ENCODE results near the gene IQCM. TPM values are rescaled to one million over a fixed set of nuclear protein-coding genes. Genes with fewer than 3 reads are reported as not detected.

Gene IQCM
- total RNA-seq, 1 donor from 2014 or later: not detected

- Mint-ChIP-seq H3K9me3 (peaks cover 2% of the 10 kb centered on the region), H3K27ac (no peak overlapping the region), H3K36me3 (ENCODE audit: low read depth) (no peaks in the 10 kb centered on the region), H3K4me3 (no peak overlapping the region), H3K27me3 (no peaks in the 10 kb centered on the region), H3K4me1 (no peaks in the 10 kb centered on the region)
- no peak for ATAC-seq (ENCODE audit: low read depth)
- DNase-seq: no peak
- POLR2A ChIA-PET: no interaction called here
- CTCF ChIA-PET: no interaction called here
- TF ChIP-seq CTCF (IDR thresholded peaks at IDR 0.05): no peak
- intact Hi-C loops (cut with micrococcal nuclease): no loop called here
Observed at GRCh38 chr4:149711593-149712365, 103.9 kb downstream of the IQCM start.

GRCh38 chr4:149709640-149710039 is 106.0 kb downstream of the IQCM start:
- Mint-ChIP-seq H3K4me3 (no peak overlapping the region), H3K4me1 (no peaks in the 10 kb centered on the region), H3K36me3 (ENCODE audit: low read depth) (no peaks in the 10 kb centered on the region), H3K27me3 (no peaks in the 10 kb centered on the region), H3K9me3 (no peaks in the 10 kb centered on the region), H3K27ac (no peak overlapping the region)
- CTCF ChIA-PET: no interaction called here
- ATAC-seq (ENCODE audit: low read depth): no peak
- POLR2A ChIA-PET: no interaction called here
- intact Hi-C loops (cut with micrococcal nuclease): no loop called here
- no peak for DNase-seq
- no peak for TF ChIP-seq CTCF (IDR thresholded peaks at IDR 0.05)

GRCh38 chr4:149708513-149709130 is 107.0 kb downstream of the IQCM start:
- DNase-seq: no peak
- no peaks in the 10 kb centered on the region for H3K27me3 Mint-ChIP-seq
- ATAC-seq (ENCODE audit: low read depth): no peak
- intact Hi-C loops (cut with micrococcal nuclease): no loop called here
- H3K27ac Mint-ChIP-seq: no peak overlapping the region
- no peaks in the 10 kb centered on the region for H3K36me3 Mint-ChIP-seq (ENCODE audit: low read depth)
- H3K4me3 Mint-ChIP-seq: no peak overlapping the region
- peaks cover 2% of the 10 kb centered on the region for H3K9me3 Mint-ChIP-seq
- ChIA-PET CTCF (no interaction called here), POLR2A (no interaction called here)
- TF ChIP-seq CTCF (IDR thresholded peaks at IDR 0.05): no peak
- no peaks in the 10 kb centered on the region for H3K4me1 Mint-ChIP-seq

GRCh38 chr4:149707862-149708261 is 107.8 kb downstream of the IQCM start:
- H3K4me3 Mint-ChIP-seq: no peak overlapping the region

More at GRCh38 chr4:149707862-149708261, 107.8 kb downstream of the IQCM start:
- no peak for DNase-seq
- Mint-ChIP-seq H3K9me3 (peaks cover 2% of the 10 kb centered on the region), H3K4me1 (no peaks in the 10 kb centered on the region), H3K36me3 (ENCODE audit: low read depth) (no peaks in the 10 kb centered on the region), H3K27me3 (no peaks in the 10 kb centered on the region), H3K27ac (no peak overlapping the region)
- no peak for TF ChIP-seq CTCF (IDR thresholded peaks at IDR 0.05)
- ATAC-seq (ENCODE audit: low read depth): no peak
- intact Hi-C loops (cut with micrococcal nuclease): no loop called here
- CTCF ChIA-PET: no interaction called here
- POLR2A ChIA-PET: no interaction called here
